GM19035 (cell line): ENCODE data around the gene CCDC7.
"Not testable (repeated sequence)": the region's sequence is repeated elsewhere in the genome, so short reads cannot be mapped to it uniquely, and the experiment has no call there.

ENCODE experiments used
- ATAC-seq: cut with Tn5 transposase; IDR thresholded peaks from one replicate; pipeline ENCODE4 v1.9.1; 2021; ENCODE audit not compliant: unreplicated experiment

Gene CCDC7

GRCh38 chr10:32446536-32447406 lies 831 bp downstream of the CCDC7 start:
- peak; percentile 8 for ATAC-seq

GRCh38 chr10:32454148-32454547 lies 8.2 kb downstream of the CCDC7 start:
- no peak for ATAC-seq

GRCh38 chr10:32459051-32459698 lies 13.2 kb downstream of the CCDC7 start:
- no peak for ATAC-seq

DNA sequence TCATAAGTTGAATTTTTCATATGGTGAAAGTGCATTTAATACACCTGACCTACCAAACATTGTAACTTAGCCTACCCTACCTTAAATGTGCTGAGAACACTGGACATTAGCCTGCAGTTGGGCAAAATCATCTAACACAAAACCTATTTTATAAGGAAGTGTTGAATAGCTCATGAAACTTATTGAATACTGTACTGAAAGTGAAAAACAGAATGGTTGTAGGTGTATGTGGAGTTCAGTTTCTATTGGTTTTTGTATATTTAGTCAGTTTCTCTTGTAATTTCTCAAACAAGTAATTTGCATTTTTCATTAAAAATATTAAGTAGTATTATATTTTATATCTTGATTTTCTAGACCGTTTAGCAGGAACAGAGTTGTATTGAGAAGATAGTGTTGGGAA lies 15.3 kb downstream of the CCDC7 start:
- ATAC-seq: no peak

DNA sequence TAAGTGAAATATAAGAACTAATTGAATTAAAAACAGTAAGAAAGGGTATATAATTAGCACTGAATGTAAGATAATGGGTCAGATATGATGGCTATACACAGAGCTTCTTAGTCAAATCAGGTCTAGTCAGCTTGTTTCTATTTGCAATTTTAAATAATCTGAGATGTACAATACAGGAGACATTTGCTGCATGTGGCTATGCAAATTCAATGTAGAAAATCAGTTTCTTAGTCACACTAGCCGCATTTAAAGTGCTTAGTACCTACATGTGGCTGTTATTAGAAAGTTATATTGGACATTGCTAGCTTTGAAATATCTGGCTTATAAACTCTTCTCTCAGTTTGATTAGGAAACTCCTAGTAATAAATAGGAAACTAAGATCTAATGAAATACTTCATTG lies 25.3 kb downstream of the CCDC7 start:
- peak; percentile 40 for ATAC-seq

DNA sequence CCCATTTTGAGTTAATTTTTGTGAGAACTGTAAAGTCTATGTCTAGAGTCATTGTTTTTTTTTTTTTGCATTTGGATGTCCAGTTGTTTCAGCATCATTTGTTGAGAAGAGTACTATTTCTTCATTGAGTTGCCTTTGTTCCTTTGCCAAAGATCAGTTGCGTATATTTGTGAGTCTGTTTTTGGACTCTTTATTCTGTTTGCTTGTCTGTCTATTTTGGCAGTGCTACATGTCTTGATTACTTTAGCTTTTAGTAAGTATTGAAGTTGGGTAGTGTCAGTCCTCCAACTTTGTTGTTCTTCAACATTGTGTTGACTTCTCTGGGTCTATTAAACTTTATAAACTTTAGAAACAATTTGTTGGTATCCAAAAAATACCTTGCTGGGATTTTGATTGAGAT lies 31.6 kb downstream of the CCDC7 start:
- ATAC-seq: no peak

- ATAC-seq: no peak
These were observed 35.7 kb downstream of the CCDC7 start for GRCh38 chr10:32481606-32482005.

DNA sequence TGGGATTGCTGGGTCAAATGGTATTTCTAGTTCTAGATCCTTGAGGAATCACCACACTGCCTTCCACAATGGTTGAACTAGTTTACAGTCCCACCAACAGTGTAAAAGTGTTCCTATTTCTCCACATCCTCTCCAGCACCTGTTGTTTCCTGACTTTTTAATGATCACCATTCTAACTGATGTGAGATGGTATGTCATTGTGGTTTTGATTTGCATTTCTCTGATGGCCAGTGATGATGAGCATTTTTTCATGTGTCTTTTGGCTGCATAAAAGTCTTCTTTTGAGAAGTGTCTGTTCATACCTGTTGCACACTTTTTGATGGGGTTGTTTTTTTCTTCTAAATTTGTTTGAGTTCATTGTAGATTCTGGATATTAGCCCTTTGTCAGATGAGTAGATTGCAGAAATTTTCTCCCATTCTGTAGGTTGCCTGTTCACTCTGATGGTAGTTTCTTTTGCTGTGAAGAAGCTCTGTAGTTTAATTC lies 37.1 kb downstream of the CCDC7 start:
- not testable (repeated sequence) for ATAC-seq

DNA sequence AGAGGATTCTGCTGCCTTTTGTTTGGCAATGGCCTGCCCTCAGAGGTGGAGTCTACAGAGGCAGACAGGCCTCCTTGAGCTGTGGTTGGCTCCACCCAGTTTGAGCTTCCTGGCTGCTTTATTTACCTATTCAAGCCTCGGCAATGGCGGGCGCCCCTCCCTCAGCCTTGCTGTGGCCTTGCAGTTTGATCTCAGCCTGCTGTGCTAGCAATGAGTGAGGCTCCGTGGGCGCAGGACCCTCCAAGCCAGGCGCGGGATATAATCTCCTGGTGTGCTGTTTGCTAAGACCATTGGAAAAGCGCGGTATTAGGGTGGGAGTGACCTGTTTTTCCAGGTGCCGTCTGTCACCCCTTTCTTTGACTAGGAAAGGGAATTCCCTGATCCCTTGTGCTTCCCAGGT lies 42.1 kb downstream of the CCDC7 start:
- not testable (repeated sequence) for ATAC-seq

GRCh38 chr10:32489158-32489557 lies 43.2 kb downstream of the CCDC7 start:
- ATAC-seq: no peak

GRCh38 chr10:32489901-32490300 lies 44.0 kb downstream of the CCDC7 start:
- ATAC-seq: no peak

DNA sequence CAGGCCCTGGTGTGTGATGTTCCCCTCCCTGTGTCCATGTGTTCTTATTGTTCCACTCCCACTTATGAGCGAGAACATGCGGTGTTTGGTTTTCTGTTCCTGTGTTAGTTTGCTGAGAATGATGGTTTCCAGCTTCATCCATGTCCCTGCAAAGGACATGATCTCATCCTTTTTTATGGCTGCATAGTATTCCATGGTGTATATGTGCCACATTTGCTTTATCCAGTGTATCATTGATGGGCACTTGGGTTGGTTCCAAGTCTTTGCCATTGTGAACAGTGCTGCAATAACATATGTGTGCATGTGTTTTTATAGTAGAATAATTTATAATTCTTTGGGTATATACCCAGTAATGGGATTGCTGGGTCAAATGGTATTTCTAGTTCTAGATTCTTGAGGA lies 48.6 kb downstream of the CCDC7 start:
- ATAC-seq: not testable (repeated sequence)

DNA sequence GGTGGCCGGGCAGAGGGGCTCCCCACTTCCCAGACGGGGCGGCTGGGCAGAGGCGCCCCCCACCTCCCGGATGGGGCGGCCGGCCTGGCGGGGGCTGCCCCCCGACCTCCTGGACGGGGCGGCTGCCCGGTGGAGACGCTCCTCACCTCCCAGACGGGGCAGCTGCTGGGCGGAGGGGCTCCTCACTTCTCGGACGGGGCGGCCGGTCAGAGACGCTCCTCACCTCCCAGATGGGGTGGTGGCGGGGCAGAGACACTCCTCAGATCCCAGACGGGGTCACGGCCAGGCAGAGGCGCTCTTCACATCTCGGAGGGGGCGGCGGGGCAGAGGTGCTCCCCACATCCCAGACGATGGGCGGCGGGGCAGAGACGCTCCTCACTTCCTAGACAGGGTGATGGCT lies 54.2 kb downstream of the CCDC7 start:
- ATAC-seq: not testable (repeated sequence)

GRCh38 chr10:32501906-32502305 lies 56.0 kb downstream of the CCDC7 start:
- ATAC-seq: no peak

- ATAC-seq: not testable (repeated sequence)
These were observed 60.0 kb downstream of the CCDC7 start for GRCh38 chr10:32505762-32506420.

- ATAC-seq: no peak
These were observed 65.7 kb downstream of the CCDC7 start for GRCh38 chr10:32511599-32511998.

DNA sequence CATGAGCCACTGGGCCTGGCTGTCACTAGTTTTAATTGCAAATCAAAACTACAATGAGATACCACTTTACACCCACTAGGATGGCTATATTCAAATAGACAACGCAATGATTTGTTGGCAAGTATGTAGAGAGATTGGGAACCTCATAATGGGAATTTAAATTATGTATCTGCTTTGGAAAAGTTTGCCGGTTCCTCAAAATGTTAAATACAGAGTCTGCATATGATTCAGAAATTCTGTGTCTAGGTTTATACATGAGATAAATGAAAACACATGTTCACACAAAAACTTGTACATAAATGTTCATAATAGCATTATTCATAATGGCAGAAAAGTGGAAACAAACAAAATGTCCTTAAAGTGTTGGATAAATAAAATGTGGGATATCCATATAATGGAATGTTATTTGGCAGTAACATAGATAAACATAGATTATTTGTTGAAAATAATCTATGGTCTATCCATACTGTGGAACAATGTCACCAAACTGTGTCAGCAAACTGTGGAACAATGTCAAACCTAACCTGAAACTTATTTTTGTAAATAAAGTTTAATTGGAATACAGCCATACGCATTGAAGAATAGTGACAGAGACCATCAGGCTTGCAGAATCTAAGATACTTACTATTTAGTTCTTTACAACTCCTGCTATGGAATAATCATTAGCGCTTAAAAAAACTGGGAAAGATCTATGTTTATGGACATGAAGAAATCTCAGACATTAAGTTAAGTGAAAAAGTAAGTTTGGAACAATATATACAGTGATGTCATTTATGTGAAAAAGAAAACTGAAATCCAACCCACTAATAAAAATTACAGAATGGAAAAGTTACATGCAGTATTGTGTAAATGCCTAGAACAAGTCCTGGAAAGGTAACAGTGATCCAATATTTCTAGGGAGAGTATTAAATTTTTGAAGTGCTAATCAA lies 70.9 kb downstream of the CCDC7 start:
- ATAC-seq: no peak

DNA sequence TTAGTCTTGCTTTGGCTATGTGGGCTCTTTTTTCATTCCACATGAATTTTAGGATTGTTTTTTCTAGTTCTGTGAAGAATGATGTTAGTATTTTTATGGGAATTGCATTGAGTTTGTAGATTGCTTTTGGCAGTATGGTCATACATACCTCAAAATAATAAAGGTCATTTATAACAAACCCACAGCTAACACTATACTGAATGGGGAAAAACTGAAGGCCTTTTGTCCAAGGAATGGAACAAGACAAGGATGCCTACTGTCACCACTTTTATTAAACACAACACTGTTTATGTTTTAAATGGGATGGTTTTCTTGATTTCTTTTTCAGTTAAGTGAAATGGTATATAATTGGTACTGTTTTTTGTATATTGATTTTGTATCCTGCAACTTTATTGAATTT lies 84.3 kb downstream of the CCDC7 start:
- ATAC-seq: no peak

DNA sequence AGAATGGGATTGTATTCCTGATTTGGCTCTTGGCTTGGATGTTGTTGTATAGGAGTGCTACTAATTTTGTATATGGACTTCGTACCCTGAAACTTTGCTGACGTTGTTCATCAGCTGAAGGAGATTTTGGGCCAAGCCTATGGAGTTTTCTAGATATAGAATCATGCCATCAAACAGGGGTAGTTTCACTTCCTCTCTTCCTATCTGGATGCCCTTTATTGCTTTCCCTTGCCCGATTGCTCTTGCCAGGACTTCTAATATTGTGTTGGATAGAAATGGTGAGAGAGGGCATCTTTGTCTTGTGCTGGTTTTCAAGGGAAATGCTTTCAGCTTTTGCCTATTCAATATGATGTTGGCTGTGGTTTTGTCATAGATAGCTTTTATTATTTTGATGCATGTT lies 92.3 kb downstream of the CCDC7 start:
- ATAC-seq: no peak

GRCh38 chr10:32540691-32541470 lies 94.9 kb downstream of the CCDC7 start:
- no peak for ATAC-seq
